Spleen (tissue), 11 donors: ENCODE measurements around the gene CHSY3. TPM values are rescaled to one million over a fixed set of nuclear protein-coding genes. Genes with fewer than 3 reads are reported as not detected.

Experiments used
- DNase-seq: peaks from one replicate; pipeline ENCODE4 v3.0.0-alpha.2; 2020
- H3K27ac ChIP-seq, 8 donors: fragments of 200-600 bp; sonication (generic) in 7 of 8; 1 replicate in 4 of 8; 2 replicates in 4 of 8; pipeline versions ENCODE4 v1.5.0 to v1.8.0; 2016 to 2021; ENCODE audit warnings: inconsistent platforms in 4 of 8, mild to moderate bottlenecking in 4 of 8, moderate library complexity in 1 of 8
- H3K27me3 ChIP-seq, 7 donors: fragments of 200-600 bp; sonication (generic) in 6 of 7; replicated peaks in 1 of 7; 1 replicate in 4 of 7; 2 replicates in 3 of 7; pipeline versions ENCODE4 v1.5.0 to v1.8.0; 2016 to 2021; ENCODE audit warnings: inconsistent platforms in 3 of 7, mild to moderate bottlenecking in 1 of 7
- H3K36me3 ChIP-seq, 6 donors: fragments of 200-600 bp; sonication (generic) in 5 of 6; 1 replicate in 4 of 6; 2 replicates in 2 of 6; pipeline versions ENCODE4 v1.5.0 to v1.8.0; 2016 to 2021; ENCODE audit warnings: inconsistent platforms in 2 of 6
- H3K4me1 ChIP-seq, 6 donors: fragments of 200-600 bp; sonication (generic) in 5 of 6; 1 replicate in 3 of 6; 2 replicates in 3 of 6; pipeline versions ENCODE4 v1.5.0 to v1.8.0; 2016 to 2021; ENCODE audit warnings: inconsistent platforms in 3 of 6
- H3K4me3 ChIP-seq, 8 donors: fragments of 200-600 bp; sonication (generic) in 7 of 8; 1 replicate in 4 of 8; 2 replicates in 4 of 8; pipeline versions ENCODE4 v1.5.0 to v1.8.0; 2016 to 2021; ENCODE audit warnings: inconsistent platforms in 4 of 8, mild to moderate bottlenecking in 4 of 8, moderate library complexity in 2 of 8
- H3K9me3 ChIP-seq, 8 donors: fragments of 200-600 bp; sonication (generic) in 7 of 8; 1 replicate in 4 of 8; 2 replicates in 4 of 8; pipeline versions ENCODE4 v1.5.0 to v1.8.0; 2016 to 2021; ENCODE audit warnings: inconsistent platforms in 4 of 8
- CTCF ChIP-seq, 11 experiments: fragments of 200-600 bp in 7 of 11; fragments of 450-650 bp in 4 of 11; sonication (generic) in 4 of 11; IDR thresholded peaks in 8 of 11; conservative IDR thresholded peaks in 3 of 11; 1 replicate in 7 of 11; 2 replicates in 4 of 11; pipeline versions ENCODE4 v1.4.0 to v1.8.0; 2016 to 2021; ENCODE audit warnings: antibody characterized with exemption in 11 of 11, inconsistent platforms in 4 of 11, mild to moderate bottlenecking in 1 of 11
- POLR2A ChIP-seq, 3 donors: fragments of 450-650 bp; IDR thresholded peaks; one replicate each; pipeline ENCODE4 v1.5.1; 2017; ENCODE audit warnings: antibody characterized with exemption in 3 of 3, mild to moderate bottlenecking in 1 of 3
- POLR2AphosphoS5 ChIP-seq, 3 donors: sonication (generic); formaldehyde crosslinking; IDR thresholded peaks; one replicate each; pipeline ENCODE4 v1.5.1; 2017; ENCODE audit warnings: antibody characterized with exemption in 3 of 3
- WGBS, 5 donors: extraction: QIAGEN DNeasy Blood & Tissue Kit in 3 of 5; methylation state at CpG; one replicate each; pipeline versions ENCODE4 v1.1.5 to v1.1.7; 2013 to 2018; 5-methylcytosine and 5-hydroxymethylcytosine counted together
- intact Hi-C: fragments of 100-400 bp; cut with DNase I; formaldehyde crosslinking; loops from one replicate; pipeline ENCODE4 v1.15.0; 2023; ENCODE audit warnings: low total_unique reads
- polyA plus RNA-seq, 3 donors: library from polyadenylated mRNA; stranded (reverse); fragments of 200-250 nt; gene quantifications; one replicate each; pipeline ENCODE4 v1.2.1, GENCODE V29; 2013
- total RNA-seq, 7 donors: library from RNA; depleted of rRNA in 3 of 7; stranded (reverse); fragments of >200 nt in 3 of 7; fragmentation: NEBNext Ultra II Directional in 4 of 7; extraction: Animal tissue kit (Norgen Biotek cat#: 25700) in 4 of 7; gene quantifications; one replicate each; pipeline versions ENCODE4 v1.1.0 to v1.2.1, GENCODE V29; 2016 to 2021
- donor health status: healthy with polysubstance abuse.
- donor health status: DM: no; HTN: no; CAD: no; lungs with moderate emphysema.
- donor health status: DM: no; HTN: no; CAD: no.
- donor health status: Bipolar disorder and iron deficiency.
- donor health status: healthy.
- donor health status: DM: no; HTN: no; CAD: no.
- donor health status: DM: yes; HTN: yes; CAD: no.

The CHSY3 gene
- total and polyA plus RNA-seq, 10 donors = 0.07 to 3.0 (median 1.5) TPM

GRCh38 chr5:130002876-130003275, 98.6 kb downstream of the CHSY3 start:
- Histone ChIP-seq H3K4me1 (no peaks in the 10 kb centered on the region), H3K27me3 (no peaks in the 10 kb centered on the region), H3K27ac (no peak overlapping the region), H3K9me3 (peaks cover 0 to 6% (median 0%) of the 10 kb centered on the region in 8 donors), H3K36me3 (no peaks in the 10 kb centered on the region), H3K4me3 (no peak overlapping the region)
- 75 to 80% (median 77%) methylated on average over 3 of the region's 3 CpGs for WGBS, 5 donors
- TF ChIP-seq CTCF (IDR thresholded peaks at IDR 0.05 in 8 of 11, conservative IDR thresholded peaks at IDR 0.05 in 3 of 11) (no peak), POLR2A (IDR thresholded peaks at IDR 0.05) (no peak), POLR2AphosphoS5 (IDR thresholded peaks at IDR 0.05) (no peak)
- DNase-seq = no peak
- intact Hi-C loops = no loop called here

GRCh38 chr5:130011986-130012385, 107.7 kb downstream of the CHSY3 start:
- intact Hi-C loops = no loop called here
- 79 to 94% (median 84%) methylated on average over 3 of the region's 3 CpGs for WGBS, 5 donors

GRCh38 chr5:130017173-130017572, 112.9 kb downstream of the CHSY3 start:
- WGBS, 5 donors = 65 to 77% (median 72%) methylated on average over 4 of the region's 4 CpGs
- DNase-seq = no peak
- no peaks in the 10 kb centered on the region for H3K27me3 ChIP-seq

More at GRCh38 chr5:130011986-130012385, 107.7 kb downstream of the CHSY3 start:
- Histone ChIP-seq H3K4me1 (no peaks in the 10 kb centered on the region), H3K4me3 (no peak overlapping the region), H3K27ac (no peak overlapping the region), H3K9me3 (peaks cover 0 to 58% (median 36%) of the 10 kb centered on the region in 8 donors), H3K27me3 (no peaks in the 10 kb centered on the region), H3K36me3 (no peaks in the 10 kb centered on the region)
- TF ChIP-seq CTCF (IDR thresholded peaks at IDR 0.05 in 8 of 11, conservative IDR thresholded peaks at IDR 0.05 in 3 of 11) (no peak), POLR2AphosphoS5 (IDR thresholded peaks at IDR 0.05) (no peak), POLR2A (IDR thresholded peaks at IDR 0.05) (no peak)
- DNase-seq = no peak

GRCh38 chr5:130018641-130019040, 114.4 kb downstream of the CHSY3 start:
- no peak overlapping the region for H3K27ac ChIP-seq
- H3K4me1 ChIP-seq = no peaks in the 10 kb centered on the region
- no peak for DNase-seq
- peaks cover 0 to 25% (median 19%) of the 10 kb centered on the region in 8 donors for H3K9me3 ChIP-seq
- H3K36me3 ChIP-seq = no peaks in the 10 kb centered on the region
- H3K27me3 ChIP-seq = no peaks in the 10 kb centered on the region
- no peak overlapping the region for H3K4me3 ChIP-seq
- intact Hi-C loops = no loop called here
- no peak for TF ChIP-seq CTCF (IDR thresholded peaks at IDR 0.05 in 8 of 11, conservative IDR thresholded peaks at IDR 0.05 in 3 of 11)
- 85 to 94% (median 88%) methylated on average over 8 of the region's 8 CpGs for WGBS, 5 donors

More at GRCh38 chr5:130017173-130017572, 112.9 kb downstream of the CHSY3 start:
- no peaks in the 10 kb centered on the region for H3K4me1 ChIP-seq
- intact Hi-C loops = no loop called here
- no peak overlapping the region for H3K27ac ChIP-seq
- no peak overlapping the region for H3K4me3 ChIP-seq
- peaks cover 0 to 39% (median 27%) of the 10 kb centered on the region in 8 donors for H3K9me3 ChIP-seq
- H3K36me3 ChIP-seq = no peaks in the 10 kb centered on the region
- TF ChIP-seq POLR2A (IDR thresholded peaks at IDR 0.05) (no peak), CTCF (IDR thresholded peaks at IDR 0.05 in 8 of 11, conservative IDR thresholded peaks at IDR 0.05 in 3 of 11) (no peak), POLR2AphosphoS5 (IDR thresholded peaks at IDR 0.05) (no peak)
